K562 treated with DMSO at 1 percent for 24 hours (cell line): Measurements from ENCODE around the gene ANXA8L1. TPM values are rescaled to one million over a fixed set of nuclear protein-coding genes. Genes with fewer than 3 reads are reported as not detected.

Experiments
- total RNA-seq: library from RNA; unstranded; fragments of 300-600 nt; gene quantifications from 2 replicates; pipeline ENCODE4 v1.2.3, GENCODE V29; 2022; ENCODE audit warnings: low read depth; ENCODE audit not compliant: insufficient read depth

The ANXA8L1 gene
- not detected in 2 replicates for total RNA-seq

GRCh38 chr10:46375406-46375805 is at the start of gene ANXA8L1:
Gene ANXA8L1 (plus strand): TSS chr10:46375776. CDS start chr10:46375852, 76 bp downstream.

Other genes with a start within 250 kb of the ANXA8L1 start
- not detected in 2 replicates for gene ANTXRL, start 88.8 kb upstream of the ANXA8L1 start, total RNA-seq
- not detected in 2 replicates for gene NPY4R, start 90.2 kb downstream of the ANXA8L1 start, total RNA-seq
- not detected in 2 replicates for gene GPRIN2, start 180.9 kb downstream of the ANXA8L1 start, total RNA-seq
- not detected in 2 replicates for gene SYT15, start 203.4 kb downstream of the ANXA8L1 start, total RNA-seq